Panc1 (cell line): Measurements from ENCODE around the gene NSL1. TPM values are rescaled to one million over a fixed set of nuclear protein-coding genes. Genes with fewer than 3 reads are reported as not detected.

Source experiments
- ATAC-seq: fragments of 200-7000 bp; cut with Tn5 transposase; 2 replicates; pipeline ENCODE4 v1.9.1; 2020; ENCODE audit warnings: mild to moderate bottlenecking, moderate library complexity
- BruUV-seq: library from RNA; stranded (reverse); fragments of 400-500 nt; replicated peaks from 2 replicates; lab custom pipeline; 2021; lab: Mats Ljungman, UMichigan
- CTCF ChIA-PET: fragments of 300-600 bp; sonication (Branson Sonifier 250); formaldehyde crosslinking; loops from one replicate; lab custom pipeline; 2022; ENCODE audit warnings: antibody characterized with exemption; lab: Charles Lee
- POLR2A ChIA-PET: fragments of 300-600 bp; sonication (Branson Sonifier 250); formaldehyde crosslinking; loops from one replicate; lab custom pipeline; 2022; ENCODE audit warnings: antibody characterized with exemption; lab: Charles Lee
- DNase-seq: peaks from one replicate; pipeline ENCODE4 v3.0.0-alpha.2; 2010; ENCODE audit warnings: low read depth, low spot score
- H3K27ac ChIP-seq: 2 replicates; pipeline ENCODE4 v1.5.1; 2011; ENCODE audit warnings: mild to moderate bottlenecking, low read length, inconsistent platforms
- H3K27me3 ChIP-seq: fragments of 200-500 bp; sonication (Bioruptor generic); 2 replicates; pipeline ENCODE4 v1.6.0; 2014; ENCODE audit warnings: low read length, inconsistent platforms; ENCODE audit not compliant: control insufficient read depth, insufficient read depth
- H3K36me3 ChIP-seq: fragments of 200-500 bp; sonication (Bioruptor generic); 2 replicates; pipeline ENCODE4 v1.5.1; 2014; ENCODE audit warnings: inconsistent platforms, mild to moderate bottlenecking, low read length, moderate library complexity; ENCODE audit not compliant: control insufficient read depth, insufficient read depth
- H3K4me1 ChIP-seq: 2 replicates; pipeline ENCODE4 v1.5.1; 2011; ENCODE audit warnings: inconsistent platforms, mild to moderate bottlenecking, low read length, moderate library complexity; ENCODE audit not compliant: control insufficient read depth, insufficient read depth
- H3K4me3 ChIP-seq, 2 experiments: 2 replicates each; pipeline ENCODE4 v1.5.1; 2011 to 2012; ENCODE audit warnings: low read depth in 2 of 2, low read length in 2 of 2, mild to moderate bottlenecking in 2 of 2, inconsistent platforms in 1 of 2, moderate library complexity in 1 of 2
- H3K9me3 ChIP-seq: fragments of 200-500 bp; sonication (Bioruptor generic); 2 replicates; pipeline ENCODE4 v1.5.1; 2014; ENCODE audit warnings: low read depth, mild to moderate bottlenecking, inconsistent platforms, low read length, moderate library complexity; ENCODE audit not compliant: control insufficient read depth, insufficient read depth
- POLR2AphosphoS5 ChIP-seq: IDR thresholded peaks from 2 replicates; pipeline ENCODE4 v1.6.1; 2012; ENCODE audit warnings: mild to moderate bottlenecking, low read depth, low read length, moderate library complexity
- REST ChIP-seq, 2 experiments: IDR thresholded peaks; 2 replicates each; pipeline ENCODE4 v1.6.1; 2011 to 2012; ENCODE audit warnings: low read depth in 2 of 2, control low read depth in 1 of 2, low read length in 1 of 2, mild to moderate bottlenecking in 1 of 2, moderate library complexity in 1 of 2; ENCODE audit not compliant: insufficient read depth in 1 of 2
- SIN3A ChIP-seq: IDR thresholded peaks from 2 replicates; pipeline ENCODE4 v1.6.1; 2012; ENCODE audit warnings: low read depth, mild to moderate bottlenecking, low read length, moderate library complexity, borderline replicate concordance; ENCODE audit not compliant: insufficient read depth
- TCF7L2 ChIP-seq: IDR thresholded peaks from 2 replicates; pipeline ENCODE4 v1.6.1; 2011; ENCODE audit warnings: mild to moderate bottlenecking, low read depth, low read length, inconsistent platforms
- in situ Hi-C: cut with HindIII; loops from 2 replicates; pipeline ENCODE4 v1.10.0; 2016; ENCODE audit warnings: low sequenced_read_pairs, low pct_unique_long_range_greater_than_20kb
- intact Hi-C: fragments of 100-400 bp; cut with micrococcal nuclease; formaldehyde crosslinking; loops from one replicate; pipeline ENCODE4 v1.10.0; 2022; ENCODE audit not compliant: unreplicated experiment
- total RNA-seq: library from RNA; stranded (reverse); gene quantifications from one replicate; pipeline ENCODE4 v1.2.1, GENCODE V29; 2021; ENCODE audit not compliant: unreplicated experiment
- TF ChIP-seq, protein P1 (sequence below): fragments of 450-650 bp; IDR thresholded peaks from 2 replicates; pipeline ENCODE4 v1.5.1; 2017; ENCODE audit warnings: mild to moderate bottlenecking

NSL1 gene
- total RNA-seq, 1 experiment from 2014 or later, result 21.8 TPM

GRCh38 chr1:212731630-212732029 lies 59.9 kb downstream of the NSL1 start:
- TF ChIP-seq SIN3A (no peak), TCF7L2 (no peak), REST (IDR thresholded peaks at IDR 0.05; ENCODE audit: insufficient read depth in 1 of 2, low read depth in 2 of 2, low read length in 1 of 2) (no peak), POLR2AphosphoS5 (no peak)
- TF ChIP-seq, protein P1, sequence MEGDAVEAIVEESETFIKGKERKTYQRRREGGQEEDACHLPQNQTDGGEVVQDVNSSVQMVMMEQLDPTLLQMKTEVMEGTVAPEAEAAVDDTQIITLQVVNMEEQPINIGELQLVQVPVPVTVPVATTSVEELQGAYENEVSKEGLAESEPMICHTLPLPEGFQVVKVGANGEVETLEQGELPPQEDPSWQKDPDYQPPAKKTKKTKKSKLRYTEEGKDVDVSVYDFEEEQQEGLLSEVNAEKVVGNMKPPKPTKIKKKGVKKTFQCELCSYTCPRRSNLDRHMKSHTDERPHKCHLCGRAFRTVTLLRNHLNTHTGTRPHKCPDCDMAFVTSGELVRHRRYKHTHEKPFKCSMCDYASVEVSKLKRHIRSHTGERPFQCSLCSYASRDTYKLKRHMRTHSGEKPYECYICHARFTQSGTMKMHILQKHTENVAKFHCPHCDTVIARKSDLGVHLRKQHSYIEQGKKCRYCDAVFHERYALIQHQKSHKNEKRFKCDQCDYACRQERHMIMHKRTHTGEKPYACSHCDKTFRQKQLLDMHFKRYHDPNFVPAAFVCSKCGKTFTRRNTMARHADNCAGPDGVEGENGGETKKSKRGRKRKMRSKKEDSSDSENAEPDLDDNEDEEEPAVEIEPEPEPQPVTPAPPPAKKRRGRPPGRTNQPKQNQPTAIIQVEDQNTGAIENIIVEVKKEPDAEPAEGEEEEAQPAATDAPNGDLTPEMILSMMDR, result no peak
- Histone ChIP-seq H3K4me1 (no peaks in the 10 kb centered on the region), H3K9me3 (no peaks in the 10 kb centered on the region), H3K36me3 (no peaks in the 10 kb centered on the region), H3K4me3 (no peak overlapping the region), H3K27ac (no peak overlapping the region), H3K27me3 (no peaks in the 10 kb centered on the region)
- ChIA-PET CTCF (no interaction called here), POLR2A (no interaction called here)
- DNase-seq (no peak), ATAC-seq (no peak)
- in situ Hi-C loops (no loop called here), intact Hi-C loops (no loop called here)
- no TSS peak for BruUV-seq

DNA sequence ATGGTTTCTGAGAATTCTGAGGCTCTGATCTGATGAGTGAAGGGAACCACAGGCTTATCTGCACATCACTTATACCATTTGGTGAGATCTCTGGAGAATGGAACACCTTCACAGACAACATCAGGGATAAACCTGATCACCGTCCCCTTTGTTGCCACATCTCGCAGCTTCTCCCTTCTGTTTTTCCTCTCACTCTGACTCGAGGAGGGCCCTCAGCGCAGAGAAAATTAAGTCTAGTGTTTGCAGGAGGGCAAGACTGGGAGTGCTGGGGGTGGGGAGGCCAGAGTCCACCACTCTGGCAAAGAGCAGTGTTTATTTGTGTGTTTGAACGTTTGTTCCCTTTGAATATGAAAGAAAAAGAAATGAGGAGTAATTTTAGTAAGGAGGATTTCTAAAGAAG lies 63.0 kb downstream of the NSL1 start:
- H3K27me3 ChIP-seq, result no peaks in the 10 kb centered on the region
- DNase-seq (no peak), ATAC-seq (no peak)
- ChIA-PET POLR2A (no interaction called here), CTCF (no interaction called here)
- intact Hi-C loops (no loop called here), in situ Hi-C loops (no loop called here)
- no peaks in the 10 kb centered on the region for H3K4me1 ChIP-seq
- BruUV-seq, result no TSS peak
- TF ChIP-seq TCF7L2 (no peak), REST (IDR thresholded peaks at IDR 0.05; ENCODE audit: insufficient read depth in 1 of 2, low read depth in 2 of 2, low read length in 1 of 2) (no peak), POLR2AphosphoS5 (no peak), SIN3A (no peak)
- TF ChIP-seq, protein P1, result no peak
- H3K9me3 ChIP-seq, result no peaks in the 10 kb centered on the region
- no peak overlapping the region for H3K27ac ChIP-seq
- no peak overlapping the region for H3K4me3 ChIP-seq
- H3K36me3 ChIP-seq, result no peaks in the 10 kb centered on the region
